ENCODE data around the gene KIAA0753. TPM values are rescaled to one million over a fixed set of nuclear protein-coding genes. Genes with fewer than 3 reads are reported as not detected.

The KIAA0753 gene
- total and polyA plus RNA-seq, 3 experiments from 2014 or later, result 1.8 to 20.8 (median 18.6) TPM

GRCh38 chr17:6588165-6588564, 52.3 kb downstream of the KIAA0753 start:
- no peak for DNase-seq
- Mint-ChIP-seq H3K36me3 (peaks cover 47 to 93% (median 47%) of the 10 kb centered on the region in 3 donors), H3K27me3 (no peaks in the 10 kb centered on the region), H3K27ac (peak overlapping the region in 1 of 8 donors; percentile 76), H3K4me3 (no peak overlapping the region), H3K9me3 (no peaks in the 10 kb centered on the region), H3K4me1 (no peaks in the 10 kb centered on the region)
- Histone ChIP-seq H3K9me3 (ENCODE audit: low read length) (no peaks in the 10 kb centered on the region), H3K4me3 (ENCODE audit: low read length) (no peak overlapping the region), H3K4me1 (ENCODE audit: insufficient read depth, low read length) (no peaks in the 10 kb centered on the region), H3K36me3 (ENCODE audit: insufficient read depth, low read length) (peaks cover 27% of the 10 kb centered on the region), H3K27ac (ENCODE audit: low read depth, low read length) (no peak overlapping the region), H3K27me3 (ENCODE audit: insufficient read depth, low read length, poor library complexity, severe bottlenecking) (no peaks in the 10 kb centered on the region)
- CTCF ChIA-PET, result interaction anchor here (1.6 kb wide), 1 partner anchor 115 kb away, joined by 4 read pairs; no protein-coding TSS in a partner anchor
- POLR2A ChIA-PET, result no interaction called here

GRCh38 chr17:6587310-6587709, 53.2 kb downstream of the KIAA0753 start:
- Mint-ChIP-seq H3K27me3 (no peaks in the 10 kb centered on the region), H3K4me3 (no peak overlapping the region), H3K27ac (peak overlapping the region in 1 of 8 donors; percentile 33), H3K36me3 (peaks cover 47 to 93% (median 49%) of the 10 kb centered on the region in 3 donors), H3K4me1 (no peaks in the 10 kb centered on the region), H3K9me3 (no peaks in the 10 kb centered on the region)
- Histone ChIP-seq H3K27me3 (ENCODE audit: insufficient read depth, low read length, poor library complexity, severe bottlenecking) (no peaks in the 10 kb centered on the region), H3K27ac (ENCODE audit: low read depth, low read length) (no peak overlapping the region), H3K9me3 (ENCODE audit: low read length) (no peaks in the 10 kb centered on the region), H3K4me1 (ENCODE audit: insufficient read depth, low read length) (no peaks in the 10 kb centered on the region), H3K36me3 (ENCODE audit: insufficient read depth, low read length) (peaks cover 27% of the 10 kb centered on the region), H3K4me3 (ENCODE audit: low read length) (no peak overlapping the region)
- ChIA-PET POLR2A (no interaction called here), CTCF (interaction anchor here (1.6 kb wide), 1 partner anchor 114 kb away, joined by 4 read pairs; no protein-coding TSS in a partner anchor)
- no peak for DNase-seq

- POLR2A ChIA-PET, result no interaction called here
- no peak overlapping the region for H3K4me3 ChIP-seq (ENCODE audit: low read length)
- no peak overlapping the region for H3K27ac ChIP-seq (ENCODE audit: low read depth, low read length)
- H3K9me3 ChIP-seq (ENCODE audit: low read length), result no peaks in the 10 kb centered on the region
- no peaks in the 10 kb centered on the region for H3K27me3 ChIP-seq (ENCODE audit: insufficient read depth, low read length, poor library complexity, severe bottlenecking)
- Mint-ChIP-seq H3K4me3 (no peak overlapping the region), H3K36me3 (peaks cover 33 to 80% (median 36%) of the 10 kb centered on the region in 3 donors), H3K27ac (no peak overlapping the region), H3K4me1 (no peaks in the 10 kb centered on the region), H3K27me3 (no peaks in the 10 kb centered on the region), H3K9me3 (no peaks in the 10 kb centered on the region)
- H3K36me3 ChIP-seq (ENCODE audit: insufficient read depth, low read length), result peaks cover 11% of the 10 kb centered on the region
- DNase-seq, result no peak
- CTCF ChIA-PET, result no interaction called here
- H3K4me1 ChIP-seq (ENCODE audit: insufficient read depth, low read length), result no peaks in the 10 kb centered on the region
Measured at GRCh38 chr17:6583411-6583810, 57.1 kb downstream of the KIAA0753 start.

- DNase-seq, result no peak
- Mint-ChIP-seq H3K9me3 (no peaks in the 10 kb centered on the region), H3K4me3 (no peak overlapping the region), H3K4me1 (peaks cover 4 to 10% (median 5%) of the 10 kb centered on the region in 3 donors), H3K27me3 (no peaks in the 10 kb centered on the region), H3K36me3 (peaks cover 20 to 69% (median 29%) of the 10 kb centered on the region in 3 donors), H3K27ac (no peak overlapping the region)
- peaks cover 7% of the 10 kb centered on the region for H3K4me1 ChIP-seq (ENCODE audit: insufficient read depth, low read length)
- no peak overlapping the region for H3K4me3 ChIP-seq (ENCODE audit: low read length)
- no peaks in the 10 kb centered on the region for H3K36me3 ChIP-seq (ENCODE audit: insufficient read depth, low read length)
- H3K27ac ChIP-seq (ENCODE audit: low read depth, low read length), result no peak overlapping the region
- POLR2A ChIA-PET, result no interaction called here
- no peaks in the 10 kb centered on the region for H3K9me3 ChIP-seq (ENCODE audit: low read length)
- CTCF ChIA-PET, result no interaction called here
- H3K27me3 ChIP-seq (ENCODE audit: insufficient read depth, low read length, poor library complexity, severe bottlenecking), result no peaks in the 10 kb centered on the region
Measured at GRCh38 chr17:6580625-6581024, 59.9 kb downstream of the KIAA0753 start.

- peaks cover 13 to 22% (median 14%) of the 10 kb centered on the region in 3 donors for H3K4me1 Mint-ChIP-seq
- no peak overlapping the region for H3K4me3 Mint-ChIP-seq
- H3K27ac Mint-ChIP-seq, result peak overlapping the region in 1 of 8 donors; percentile 43
- no peaks in the 10 kb centered on the region for H3K36me3 ChIP-seq (ENCODE audit: insufficient read depth, low read length)
- ChIA-PET CTCF (interaction anchor here (1.1 kb wide), 1 partner anchor 11 kb away, joined by 4 read pairs; no protein-coding TSS in a partner anchor), POLR2A (no interaction called here)
- H3K4me1 ChIP-seq (ENCODE audit: insufficient read depth, low read length), result peaks cover 16% of the 10 kb centered on the region
- H3K27me3 Mint-ChIP-seq, result no peaks in the 10 kb centered on the region
- DNase-seq, result no peak
- H3K36me3 Mint-ChIP-seq, result peaks cover 10 to 50% (median 20%) of the 10 kb centered on the region in 3 donors
- H3K9me3 ChIP-seq (ENCODE audit: low read length), result no peaks in the 10 kb centered on the region
- H3K4me3 ChIP-seq (ENCODE audit: low read length), result no peak overlapping the region
- H3K27me3 ChIP-seq (ENCODE audit: insufficient read depth, low read length, poor library complexity, severe bottlenecking), result no peaks in the 10 kb centered on the region
- H3K9me3 Mint-ChIP-seq, result no peaks in the 10 kb centered on the region
- no peak overlapping the region for H3K27ac ChIP-seq (ENCODE audit: low read depth, low read length)
Measured at GRCh38 chr17:6578491-6578890, 62.0 kb downstream of the KIAA0753 start.

- Mint-ChIP-seq H3K36me3 (peaks cover 5 to 43% (median 14%) of the 10 kb centered on the region in 3 donors), H3K27ac (peak overlapping the region in 4 of 8 donors; percentile 4 to 55 (median 52)), H3K4me3 (no peak overlapping the region), H3K4me1 (peaks cover 13 to 22% (median 14%) of the 10 kb centered on the region in 3 donors), H3K9me3 (no peaks in the 10 kb centered on the region), H3K27me3 (no peaks in the 10 kb centered on the region)
- Histone ChIP-seq H3K4me1 (ENCODE audit: insufficient read depth, low read length) (peaks cover 16% of the 10 kb centered on the region), H3K4me3 (ENCODE audit: low read length) (no peak overlapping the region), H3K36me3 (ENCODE audit: insufficient read depth, low read length) (no peaks in the 10 kb centered on the region), H3K9me3 (ENCODE audit: low read length) (no peaks in the 10 kb centered on the region), H3K27me3 (ENCODE audit: insufficient read depth, low read length, poor library complexity, severe bottlenecking) (no peaks in the 10 kb centered on the region), H3K27ac (ENCODE audit: low read depth, low read length) (no peak overlapping the region)
- no peak for DNase-seq
- ChIA-PET CTCF (interaction anchor here (1.1 kb wide), 1 partner anchor 12 kb away, joined by 4 read pairs; no protein-coding TSS in a partner anchor), POLR2A (no interaction called here)
Measured at GRCh38 chr17:6577686-6578263, 62.7 kb downstream of the KIAA0753 start.

- Mint-ChIP-seq H3K36me3 (peaks cover 5 to 31% (median 11%) of the 10 kb centered on the region in 3 donors), H3K4me3 (no peak overlapping the region), H3K27me3 (peaks cover 0 to 1% of the 10 kb centered on the region in 2 donors), H3K27ac (peak overlapping the region in 2 of 8 donors; percentile 42 to 51), H3K9me3 (no peaks in the 10 kb centered on the region), H3K4me1 (peaks cover 13 to 22% (median 14%) of the 10 kb centered on the region in 3 donors)
- Histone ChIP-seq H3K9me3 (ENCODE audit: low read length) (no peaks in the 10 kb centered on the region), H3K36me3 (ENCODE audit: insufficient read depth, low read length) (no peaks in the 10 kb centered on the region), H3K4me1 (ENCODE audit: insufficient read depth, low read length) (peaks cover 16% of the 10 kb centered on the region), H3K4me3 (ENCODE audit: low read length) (no peak overlapping the region), H3K27me3 (ENCODE audit: insufficient read depth, low read length, poor library complexity, severe bottlenecking) (no peaks in the 10 kb centered on the region), H3K27ac (ENCODE audit: low read depth, low read length) (no peak overlapping the region)
- POLR2A ChIA-PET, result interaction anchor here (0.6 kb wide), 1 partner anchor 147 kb away, joined by 4 read pairs; no protein-coding TSS in a partner anchor
- no peak for DNase-seq
- CTCF ChIA-PET, result no interaction called here
Measured at GRCh38 chr17:6576038-6576785, 64.3 kb downstream of the KIAA0753 start.

- Histone ChIP-seq H3K4me1 (ENCODE audit: insufficient read depth, low read length) (peaks cover 16% of the 10 kb centered on the region), H3K36me3 (ENCODE audit: insufficient read depth, low read length) (no peaks in the 10 kb centered on the region), H3K27me3 (ENCODE audit: insufficient read depth, low read length, poor library complexity, severe bottlenecking) (no peaks in the 10 kb centered on the region), H3K9me3 (ENCODE audit: low read length) (no peaks in the 10 kb centered on the region), H3K27ac (ENCODE audit: low read depth, low read length) (no peak overlapping the region), H3K4me3 (ENCODE audit: low read length) (no peak overlapping the region)
- Mint-ChIP-seq H3K4me1 (peaks cover 13 to 22% (median 14%) of the 10 kb centered on the region in 3 donors), H3K4me3 (peak overlapping the region in 2 of 7 donors; percentile 14 to 57), H3K27ac (peak overlapping the region in 6 of 8 donors; percentile 20 to 91 (median 52)), H3K27me3 (peaks cover 0 to 1% of the 10 kb centered on the region in 2 donors), H3K9me3 (no peaks in the 10 kb centered on the region), H3K36me3 (peaks cover 5 to 28% (median 11%) of the 10 kb centered on the region in 3 donors)
- ChIA-PET CTCF (no interaction called here), POLR2A (no interaction called here)
- DNase-seq, result no peak
Measured at GRCh38 chr17:6575596-6575988, 64.9 kb downstream of the KIAA0753 start.

All from CD8-positive, alpha-beta memory T cell (primary cell).